ENCODE data around the gene CLCN2. TPM values are rescaled to one million over a fixed set of nuclear protein-coding genes. Genes with fewer than 3 reads are reported as not detected.

Gene CLCN2
- total RNA-seq, 1 experiment from 2014 or later = 11.6 TPM

DNA sequence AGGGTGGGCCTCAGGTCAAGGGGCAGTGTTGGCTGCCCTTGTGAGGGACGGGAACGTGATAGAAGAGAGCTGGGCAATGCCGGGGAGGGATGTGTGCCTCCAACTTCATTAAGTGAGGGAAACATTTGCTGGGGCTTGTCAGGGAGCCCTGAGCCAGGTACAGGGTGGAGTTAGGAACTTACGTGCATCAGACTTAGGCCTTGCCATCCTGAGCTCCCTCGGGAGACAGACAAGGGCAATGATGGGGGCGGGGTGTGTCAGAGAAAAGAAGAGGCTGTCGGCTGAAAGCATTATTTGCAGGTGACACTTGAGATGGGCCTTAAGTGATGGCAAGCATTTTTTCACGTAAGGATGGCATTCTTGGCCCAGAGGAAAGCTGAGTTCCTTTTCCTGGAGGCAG, 22.4 kb downstream of the CLCN2 start:
- no peak overlapping the region for H3K4me3 ChIP-seq
- no peaks in the 10 kb centered on the region for H3K27me3 ChIP-seq (replicated peaks)
- peaks cover 22% of the 10 kb centered on the region for H3K36me3 ChIP-seq
- no peaks in the 10 kb centered on the region for H3K9me3 ChIP-seq (replicated peaks)
- H3K27ac ChIP-seq = no peak overlapping the region
- no peak for DNase-seq (ENCODE audit: low read depth in 1 of 2, low spot score in 2 of 2)
- peaks cover 51% of the 10 kb centered on the region for H3K4me1 ChIP-seq (replicated peaks)

GRCh38 chr3:184338511-184338945, 22.9 kb downstream of the CLCN2 start:
- H3K27me3 ChIP-seq (replicated peaks) = no peaks in the 10 kb centered on the region
- H3K4me1 ChIP-seq (replicated peaks) = peaks cover 55% of the 10 kb centered on the region
- DNase-seq (ENCODE audit: low read depth in 1 of 2, low spot score in 2 of 2) = no peak
- no peak overlapping the region for H3K4me3 ChIP-seq
- H3K9me3 ChIP-seq (replicated peaks) = no peaks in the 10 kb centered on the region
- H3K36me3 ChIP-seq = peaks cover 26% of the 10 kb centered on the region
- H3K27ac ChIP-seq = no peak overlapping the region

DNA sequence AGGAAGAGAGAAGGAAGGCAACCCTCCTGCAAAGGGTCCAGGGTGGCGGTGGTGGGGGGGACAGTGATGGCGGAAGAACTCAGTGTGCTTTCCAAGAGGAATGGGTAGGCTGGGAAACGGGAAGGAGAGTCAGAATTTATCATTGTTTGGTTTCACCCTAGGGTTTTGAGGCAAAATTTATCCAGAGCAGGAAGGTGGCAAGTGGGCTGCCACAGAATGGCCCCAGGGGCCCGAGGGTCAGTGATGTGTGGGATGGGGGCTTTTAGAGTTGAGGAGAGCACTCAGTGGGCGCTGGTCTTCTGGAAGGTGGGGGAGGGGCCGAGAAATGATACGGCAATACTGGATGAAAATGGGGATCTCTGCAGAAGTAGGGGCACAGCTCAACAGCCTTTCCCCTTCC, 23.4 kb downstream of the CLCN2 start:
- no peak for DNase-seq (ENCODE audit: low read depth in 1 of 2, low spot score in 2 of 2)
- Histone ChIP-seq H3K4me1 (replicated peaks) (peaks cover 61% of the 10 kb centered on the region), H3K36me3 (peaks cover 29% of the 10 kb centered on the region), H3K9me3 (replicated peaks) (no peaks in the 10 kb centered on the region), H3K27ac (no peak overlapping the region), H3K27me3 (replicated peaks) (no peaks in the 10 kb centered on the region), H3K4me3 (no peak overlapping the region)

GRCh38 chr3:184337399-184337714, 24.0 kb downstream of the CLCN2 start, which contains the start of gene FAM131A:
TSS of gene FAM131A (plus strand) at chr3:184337600. CDS start at chr3:184337631, 31 bp downstream.
- no peaks in the 10 kb centered on the region for H3K9me3 ChIP-seq (replicated peaks)
- H3K4me1 ChIP-seq (replicated peaks) = peaks cover 67% of the 10 kb centered on the region
- H3K27ac ChIP-seq = no peak within 1 kb of the TSS
- DNase-seq (ENCODE audit: low read depth in 1 of 2, low spot score in 2 of 2) = no peak
- peaks cover 35% of the 10 kb centered on the region for H3K36me3 ChIP-seq
- no peaks in the 10 kb centered on the region for H3K27me3 ChIP-seq (replicated peaks)
- H3K4me3 ChIP-seq = peak within 1 kb of the TSS; percentile 54

DNA sequence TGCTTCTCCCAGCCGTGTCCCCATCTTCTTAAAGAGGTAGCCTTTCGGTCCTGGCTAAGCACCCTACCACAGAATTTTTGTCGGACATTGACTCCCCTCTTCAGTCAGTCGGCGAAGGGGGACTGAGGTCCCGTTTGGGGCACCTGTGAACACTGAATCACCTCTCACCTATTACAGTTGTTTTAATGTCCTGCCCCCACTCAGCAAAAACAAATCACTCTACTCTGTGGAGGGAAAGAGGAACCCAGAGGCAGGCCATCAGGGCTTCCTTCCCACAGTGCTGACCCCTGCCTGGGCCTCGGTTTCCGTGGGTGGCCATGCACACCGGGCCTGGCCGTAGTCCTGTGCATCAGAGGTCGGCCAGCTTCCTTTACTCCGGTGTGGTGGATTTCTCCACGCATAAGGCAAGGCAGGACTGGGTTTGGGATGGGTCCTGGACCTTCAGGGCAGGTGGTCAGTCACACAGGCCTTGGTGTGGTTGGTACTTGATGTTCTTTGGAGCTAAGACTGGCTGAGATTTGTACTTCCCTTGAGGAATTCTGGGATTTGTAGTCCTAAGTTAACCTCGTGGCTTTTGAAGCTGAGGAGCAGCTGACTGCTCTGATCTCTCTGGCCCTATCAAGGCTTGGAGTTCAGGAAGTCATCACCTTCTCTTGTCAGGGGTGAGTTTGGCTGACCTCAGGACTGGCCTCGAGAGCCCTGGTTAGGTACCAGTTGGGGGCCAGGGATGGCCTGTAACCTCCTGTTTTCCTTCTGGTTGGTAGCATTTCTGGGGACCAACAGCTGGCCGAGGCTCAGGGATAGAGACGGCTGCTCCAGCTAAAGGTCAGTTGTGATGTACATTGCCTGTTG, 24.6 kb downstream of the CLCN2 start:
- H3K4me1 ChIP-seq (replicated peaks) = peaks cover 73% of the 10 kb centered on the region
- H3K4me3 ChIP-seq = peak overlapping the region; percentile 54
- peaks cover 41% of the 10 kb centered on the region for H3K36me3 ChIP-seq
- no peaks in the 10 kb centered on the region for H3K9me3 ChIP-seq (replicated peaks)
- H3K27ac ChIP-seq = no peak overlapping the region
- peak in 1 of 2 experiments; percentile 26 for DNase-seq (ENCODE audit: low read depth in 1 of 2, low spot score in 2 of 2)
- no peaks in the 10 kb centered on the region for H3K27me3 ChIP-seq (replicated peaks)

DNA sequence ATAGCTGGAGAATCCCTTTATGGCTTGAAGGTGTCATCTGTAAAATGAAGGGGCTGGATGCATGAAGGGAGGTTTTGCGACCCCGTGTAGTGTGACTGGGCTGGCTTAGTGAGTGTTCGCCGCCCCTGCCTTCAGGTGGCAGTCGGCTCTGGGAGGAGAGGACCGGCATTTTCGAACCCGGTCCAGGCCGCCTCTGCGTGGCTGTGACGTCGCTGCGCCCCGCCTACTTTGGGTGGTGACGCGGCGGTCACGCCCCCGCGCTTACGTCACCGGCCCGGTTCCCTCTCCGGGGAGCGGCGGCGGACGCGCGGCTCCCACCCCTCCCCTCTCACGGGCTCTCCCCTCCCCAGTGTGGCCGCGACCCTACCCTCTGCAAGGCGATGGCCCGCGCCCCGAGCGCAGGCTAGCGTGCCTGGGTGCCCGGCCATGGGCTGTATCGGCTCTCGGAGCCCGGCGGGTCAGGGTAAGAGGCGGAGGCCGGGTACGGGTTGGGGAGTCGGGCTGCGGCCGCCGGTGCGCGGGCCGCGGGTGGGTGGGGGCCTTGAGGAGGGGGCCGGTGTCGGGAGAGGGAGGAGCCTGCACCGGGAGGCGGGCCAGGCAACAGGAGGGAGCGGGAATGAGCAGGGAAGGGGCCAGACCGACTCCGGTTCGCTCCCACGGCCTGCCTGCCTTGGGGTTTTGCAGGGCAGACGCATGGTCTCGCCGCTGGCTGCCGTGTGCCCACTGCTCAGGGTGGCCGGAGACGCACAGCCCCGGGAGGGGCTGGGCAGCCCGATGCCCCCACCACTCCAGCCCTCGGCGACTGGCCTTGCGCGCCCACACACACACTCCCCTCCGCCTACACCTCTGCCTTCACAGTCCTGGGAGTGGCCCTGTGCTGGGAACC, 25.5 kb downstream of the CLCN2 start:
- Histone ChIP-seq H3K36me3 (peaks cover 50% of the 10 kb centered on the region), H3K27me3 (replicated peaks) (no peaks in the 10 kb centered on the region), H3K9me3 (replicated peaks) (no peaks in the 10 kb centered on the region), H3K27ac (peak overlapping the region; percentile 78), H3K4me1 (replicated peaks) (peaks cover 78% of the 10 kb centered on the region), H3K4me3 (peak overlapping the region; percentile 54)
- DNase-seq (ENCODE audit: low read depth in 1 of 2, low spot score in 2 of 2) = peak; percentile 77 to 81

DNA sequence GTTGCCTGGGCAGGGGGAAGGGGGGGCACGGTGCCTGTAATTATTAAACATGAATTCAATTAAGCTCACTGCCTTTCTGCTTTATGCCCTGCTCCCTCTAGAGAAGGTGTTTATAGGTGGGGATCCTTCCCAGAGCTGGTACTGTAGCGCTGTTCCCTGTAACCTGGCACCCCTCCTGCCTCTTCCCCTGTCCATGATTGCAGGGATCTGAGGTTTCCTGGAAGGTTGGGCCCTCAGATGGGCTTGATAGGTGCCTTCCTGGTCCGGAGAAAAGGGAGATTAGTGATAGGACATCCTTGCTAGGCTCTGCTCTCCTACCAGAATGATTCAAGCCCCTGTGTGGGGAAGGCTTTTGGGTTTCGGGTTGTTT, 26.1 kb downstream of the CLCN2 start:
- Histone ChIP-seq H3K27ac (peak overlapping the region; percentile 78), H3K27me3 (replicated peaks) (no peaks in the 10 kb centered on the region), H3K36me3 (peaks cover 56% of the 10 kb centered on the region), H3K9me3 (replicated peaks) (no peaks in the 10 kb centered on the region), H3K4me3 (peak overlapping the region; percentile 54), H3K4me1 (replicated peaks) (peaks cover 75% of the 10 kb centered on the region)
- DNase-seq (ENCODE audit: low read depth in 1 of 2, low spot score in 2 of 2) = no peak

GRCh38 chr3:184334470-184335158, 26.8 kb downstream of the CLCN2 start:
- peak overlapping the region; percentile 81 for H3K27ac ChIP-seq
- H3K36me3 ChIP-seq = peaks cover 63% of the 10 kb centered on the region
- peak; percentile 54 to 83 for DNase-seq (ENCODE audit: low read depth in 1 of 2, low spot score in 2 of 2)
- no peaks in the 10 kb centered on the region for H3K27me3 ChIP-seq (replicated peaks)
- no peak overlapping the region for H3K4me3 ChIP-seq
- no peaks in the 10 kb centered on the region for H3K9me3 ChIP-seq (replicated peaks)
- peaks cover 68% of the 10 kb centered on the region for H3K4me1 ChIP-seq (replicated peaks)

- H3K27ac ChIP-seq = peak overlapping the region; percentile 81
- DNase-seq (ENCODE audit: low read depth in 1 of 2, low spot score in 2 of 2) = no peak
- no peaks in the 10 kb centered on the region for H3K27me3 ChIP-seq (replicated peaks)
- peaks cover 72% of the 10 kb centered on the region for H3K36me3 ChIP-seq
- peaks cover 64% of the 10 kb centered on the region for H3K4me1 ChIP-seq (replicated peaks)
- no peaks in the 10 kb centered on the region for H3K9me3 ChIP-seq (replicated peaks)
- no peak overlapping the region for H3K4me3 ChIP-seq
Observed at GRCh38 chr3:184333700-184334099, 27.7 kb downstream of the CLCN2 start.

GRCh38 chr3:184333190-184333589, 28.2 kb downstream of the CLCN2 start:
- H3K4me3 ChIP-seq = no peak overlapping the region
- peak overlapping the region; percentile 81 for H3K27ac ChIP-seq
- H3K36me3 ChIP-seq = peaks cover 77% of the 10 kb centered on the region
- no peak for DNase-seq (ENCODE audit: low read depth in 1 of 2, low spot score in 2 of 2)
- H3K4me1 ChIP-seq (replicated peaks) = peaks cover 64% of the 10 kb centered on the region
- no peaks in the 10 kb centered on the region for H3K9me3 ChIP-seq (replicated peaks)
- no peaks in the 10 kb centered on the region for H3K27me3 ChIP-seq (replicated peaks)

GRCh38 chr3:184332370-184333090, 28.9 kb downstream of the CLCN2 start:
- H3K36me3 ChIP-seq = peaks cover 83% of the 10 kb centered on the region
- H3K4me1 ChIP-seq (replicated peaks) = peaks cover 64% of the 10 kb centered on the region
- no peak overlapping the region for H3K4me3 ChIP-seq
- H3K27me3 ChIP-seq (replicated peaks) = no peaks in the 10 kb centered on the region
- H3K27ac ChIP-seq = peak overlapping the region; percentile 81
- DNase-seq (ENCODE audit: low read depth in 1 of 2, low spot score in 2 of 2) = peak; percentile 54 to 72
- no peaks in the 10 kb centered on the region for H3K9me3 ChIP-seq (replicated peaks)

DNA sequence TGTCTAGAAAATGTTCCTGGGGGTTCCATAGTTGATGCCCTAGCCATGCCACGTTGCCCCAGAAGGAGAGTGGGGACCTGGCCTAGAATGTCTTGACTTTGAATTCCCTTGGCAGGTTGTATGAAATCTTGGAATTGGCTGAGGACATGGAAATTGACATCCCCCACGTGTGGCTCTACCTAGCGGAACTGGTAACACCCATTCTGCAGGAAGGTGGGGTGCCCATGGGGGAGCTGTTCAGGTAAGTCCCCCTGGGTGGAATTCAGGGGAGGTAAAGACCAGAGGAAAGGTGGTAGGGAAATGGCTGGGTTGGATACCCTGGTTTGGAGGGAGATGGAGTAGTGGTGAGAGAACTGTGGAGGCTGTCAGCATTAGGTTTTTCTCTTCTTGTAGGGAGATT, 32.9 kb downstream of the CLCN2 start:
- Histone ChIP-seq H3K36me3 (peaks cover 100% of the 10 kb centered on the region), H3K4me3 (no peak overlapping the region), H3K4me1 (replicated peaks) (peaks cover 28% of the 10 kb centered on the region), H3K9me3 (replicated peaks) (no peaks in the 10 kb centered on the region), H3K27ac (no peak overlapping the region), H3K27me3 (replicated peaks) (no peaks in the 10 kb centered on the region)
- no peak for DNase-seq (ENCODE audit: low read depth in 1 of 2, low spot score in 2 of 2)

DNA sequence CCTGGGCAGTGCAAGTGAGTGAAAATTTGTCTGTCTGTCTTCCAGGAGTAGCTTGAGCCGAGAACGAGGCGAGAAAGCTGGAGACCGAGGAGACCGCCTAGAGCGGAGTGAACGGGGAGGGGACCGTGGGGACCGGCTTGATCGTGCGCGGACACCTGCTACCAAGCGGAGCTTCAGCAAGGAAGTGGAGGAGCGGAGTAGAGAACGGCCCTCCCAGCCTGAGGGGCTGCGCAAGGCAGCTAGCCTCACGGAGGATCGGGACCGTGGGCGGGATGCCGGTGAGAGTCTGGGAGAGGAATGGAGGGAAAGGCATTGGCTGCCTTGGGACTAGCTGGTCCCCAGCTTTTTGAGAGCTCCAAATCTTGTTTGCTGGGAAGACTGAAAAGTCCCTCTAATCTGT, 34.2 kb downstream of the CLCN2 start:
- H3K4me3 ChIP-seq = no peak overlapping the region
- H3K36me3 ChIP-seq = peaks cover 100% of the 10 kb centered on the region
- peaks cover 15% of the 10 kb centered on the region for H3K4me1 ChIP-seq (replicated peaks)

More for the DNA sequence above, 34.2 kb downstream of the CLCN2 start:
- Histone ChIP-seq H3K27ac (no peak overlapping the region), H3K9me3 (replicated peaks) (no peaks in the 10 kb centered on the region), H3K27me3 (replicated peaks) (no peaks in the 10 kb centered on the region)
- DNase-seq (ENCODE audit: low read depth in 1 of 2, low spot score in 2 of 2) = no peak
